ENCODE measurements around the gene ALOX12B. TPM values are rescaled to one million over a fixed set of nuclear protein-coding genes. Genes with fewer than 3 reads are reported as not detected.

ALOX12B gene
- total RNA-seq, 2 donors from 2014 or later = 0.95 to 1.2 TPM

GRCh38 chr17:8053600-8053999 lies 33.9 kb downstream of the ALOX12B start:
- WGBS, 2 experiments (ENCODE audit: insufficient coverage in 1 of 2, insufficient read length in 1 of 2) = 92 to 96% methylated on average over 7 of the region's 7 CpGs
- H3K9me3 Mint-ChIP-seq = no peaks in the 10 kb centered on the region

GRCh38 chr17:8052256-8053252 lies 35.0 kb downstream of the ALOX12B start:
- Histone ChIP-seq H3K9ac (ENCODE audit: extremely low read depth, low read length, poor library complexity, severe bottlenecking) (no peak overlapping the region), H3K27ac (ENCODE audit: low read depth, low read length) (no peak overlapping the region), H3K27me3 (ENCODE audit: control insufficient read depth, insufficient read depth, low read length, poor library complexity, severe bottlenecking) (peaks cover 12% of the 10 kb centered on the region), H3K4me1 (ENCODE audit: control insufficient read depth, insufficient read depth, low read length) (peaks cover 7% of the 10 kb centered on the region), H3K4me3 (ENCODE audit: low read length) (no peak overlapping the region), H3K9me3 (ENCODE audit: control insufficient read depth, low read length) (no peaks in the 10 kb centered on the region), H3K36me3 (ENCODE audit: control insufficient read depth, insufficient read depth, low read length) (no peaks in the 10 kb centered on the region)
- no peak overlapping the region for H3K27ac Mint-ChIP-seq
- no peaks in the 10 kb centered on the region for H3K9me3 Mint-ChIP-seq
- DNase-seq = no peak
- TF ChIP-seq CTCF (conservative IDR thresholded peaks at IDR 0.05) = no peak
- peaks cover 15% of the 10 kb centered on the region for H3K4me1 Mint-ChIP-seq
- H3K27me3 Mint-ChIP-seq (ENCODE audit: insufficient read depth) = peaks cover 55% of the 10 kb centered on the region
- no peaks in the 10 kb centered on the region for H3K36me3 Mint-ChIP-seq (ENCODE audit: low read depth)
- H3K4me3 Mint-ChIP-seq = no peak overlapping the region
- WGBS, 2 experiments (ENCODE audit: insufficient coverage in 1 of 2, insufficient read length in 1 of 2) = 85 to 87% methylated on average over 2 to 6 of the region's 6 CpGs

More at GRCh38 chr17:8053600-8053999, 33.9 kb downstream of the ALOX12B start:
- H3K27ac ChIP-seq (ENCODE audit: low read depth, low read length) = no peak overlapping the region
- H3K27me3 ChIP-seq (ENCODE audit: control insufficient read depth, insufficient read depth, low read length, poor library complexity, severe bottlenecking) = peaks cover 12% of the 10 kb centered on the region
- H3K4me3 ChIP-seq (ENCODE audit: low read length) = no peak overlapping the region
- Mint-ChIP-seq H3K27me3 (ENCODE audit: insufficient read depth) (peaks cover 58% of the 10 kb centered on the region), H3K4me1 (peaks cover 15% of the 10 kb centered on the region), H3K36me3 (ENCODE audit: low read depth) (no peaks in the 10 kb centered on the region), H3K4me3 (no peak overlapping the region), H3K27ac (no peak overlapping the region)
- H3K4me1 ChIP-seq (ENCODE audit: control insufficient read depth, insufficient read depth, low read length) = peaks cover 7% of the 10 kb centered on the region
- no peaks in the 10 kb centered on the region for H3K36me3 ChIP-seq (ENCODE audit: control insufficient read depth, insufficient read depth, low read length)
- no peaks in the 10 kb centered on the region for H3K9me3 ChIP-seq (ENCODE audit: control insufficient read depth, low read length)
- no peak for TF ChIP-seq CTCF (conservative IDR thresholded peaks at IDR 0.05)
- DNase-seq = no peak
- H3K9ac ChIP-seq (ENCODE audit: extremely low read depth, low read length, poor library complexity, severe bottlenecking) = no peak overlapping the region

- DNase-seq = no peak
- no peak for TF ChIP-seq CTCF (conservative IDR thresholded peaks at IDR 0.05)
- no peak overlapping the region for H3K9ac ChIP-seq (ENCODE audit: extremely low read depth, low read length, poor library complexity, severe bottlenecking)
- H3K36me3 ChIP-seq (ENCODE audit: control insufficient read depth, insufficient read depth, low read length) = no peaks in the 10 kb centered on the region
- peaks cover 2% of the 10 kb centered on the region for H3K4me1 ChIP-seq (ENCODE audit: control insufficient read depth, insufficient read depth, low read length)
- H3K9me3 ChIP-seq (ENCODE audit: control insufficient read depth, low read length) = no peaks in the 10 kb centered on the region
- H3K27ac Mint-ChIP-seq = no peak overlapping the region
- no peak overlapping the region for H3K27ac ChIP-seq (ENCODE audit: low read depth, low read length)
- 90 to 97% methylated on average over 5 to 7 of the region's 7 CpGs for WGBS, 2 experiments (ENCODE audit: insufficient coverage in 1 of 2, insufficient read length in 1 of 2)
- no peaks in the 10 kb centered on the region for H3K36me3 Mint-ChIP-seq (ENCODE audit: low read depth)
- H3K4me1 Mint-ChIP-seq = peaks cover 9% of the 10 kb centered on the region
- H3K27me3 ChIP-seq (ENCODE audit: control insufficient read depth, insufficient read depth, low read length, poor library complexity, severe bottlenecking) = peaks cover 14% of the 10 kb centered on the region
- peaks cover 56% of the 10 kb centered on the region for H3K27me3 Mint-ChIP-seq (ENCODE audit: insufficient read depth)
- no peak overlapping the region for H3K4me3 ChIP-seq (ENCODE audit: low read length)
- no peak overlapping the region for H3K4me3 Mint-ChIP-seq
- no peaks in the 10 kb centered on the region for H3K9me3 Mint-ChIP-seq
These were observed 35.7 kb downstream of the ALOX12B start for GRCh38 chr17:8051831-8052230.
